CD14-positive monocyte (primary cell): ENCODE data around the gene KIF1B. TPM values are rescaled to one million over a fixed set of nuclear protein-coding genes. Genes with fewer than 3 reads are reported as not detected.

Source experiments
- DNase-seq, 3 donors: peaks; one replicate each; pipeline ENCODE4 v3.0.0-alpha.2; 2011 to 2022
- H2AFZ ChIP-seq: 2 replicates; pipeline ENCODE4 v1.6.0; 2012; ENCODE audit warnings: mild to moderate bottlenecking, low read depth, low read length, inconsistent platforms; ENCODE audit not compliant: insufficient read depth, poor library complexity, severe bottlenecking
- H3K27ac ChIP-seq, 2 donors: 1 replicate in 1 of 2; 2 replicates in 1 of 2; pipeline ENCODE4 v1.5.1; 2012 to 2013; ENCODE audit warnings: low read length in 2 of 2, control low read depth in 1 of 2, inconsistent platforms in 1 of 2, low read depth in 1 of 2, mild to moderate bottlenecking in 1 of 2
- H3K27me3 ChIP-seq, 2 donors: one replicate each; pipeline versions ENCODE4 v1.6.0 to v1.6.1; 2011 to 2013; ENCODE audit warnings: low read length in 2 of 2; ENCODE audit not compliant: control insufficient read depth in 2 of 2, insufficient read depth in 2 of 2
- H3K36me3 ChIP-seq, 2 donors: replicated peaks in 1 of 2; 1 replicate in 1 of 2; 2 replicates in 1 of 2; pipeline versions ENCODE4 v1.5.1 to v1.6.1; 2012 to 2013; ENCODE audit warnings: low read length in 2 of 2, control low read depth in 1 of 2, inconsistent platforms in 1 of 2, mild to moderate bottlenecking in 1 of 2; ENCODE audit not compliant: insufficient read depth in 2 of 2, control insufficient read depth in 1 of 2
- H3K4me1 ChIP-seq, 2 donors: 1 replicate in 1 of 2; 2 replicates in 1 of 2; pipeline versions ENCODE4 v1.5.1 to v1.6.1; 2012 to 2013; ENCODE audit warnings: low read length in 2 of 2, control low read depth in 1 of 2, inconsistent platforms in 1 of 2, mild to moderate bottlenecking in 1 of 2, moderate library complexity in 1 of 2; ENCODE audit not compliant: insufficient read depth in 2 of 2, control insufficient read depth in 1 of 2
- H3K4me2 ChIP-seq: replicated peaks from 2 replicates; pipeline ENCODE3; 2012; ENCODE audit warnings: low read length, moderate library complexity, mild to moderate bottlenecking; ENCODE audit not compliant: poor library complexity, severe bottlenecking; ENCODE audit errors: extremely low read depth
- H3K4me3 ChIP-seq, 3 experiments: fragments of 200-600 bp in 1 of 3; sonication (generic) in 1 of 3; replicated peaks in 1 of 3; 1 replicate in 2 of 3; 2 replicates in 1 of 3; pipeline ENCODE4 v1.5.1; 2011 to 2013; ENCODE audit warnings: low read length in 3 of 3, mild to moderate bottlenecking in 3 of 3, control low read depth in 2 of 3, low read depth in 2 of 3, inconsistent platforms in 1 of 3, moderate library complexity in 1 of 3
- H3K79me2 ChIP-seq: 2 replicates; pipeline ENCODE4 v1.6.0; 2012; ENCODE audit warnings: mild to moderate bottlenecking, control low read depth, inconsistent platforms, low read length, moderate library complexity; ENCODE audit not compliant: insufficient read depth
- H3K9ac ChIP-seq: 2 replicates; pipeline ENCODE4 v1.6.0; 2017; ENCODE audit warnings: low read length, mild to moderate bottlenecking; ENCODE audit not compliant: insufficient read depth, poor library complexity, severe bottlenecking
- H3K9me3 ChIP-seq, 2 donors: replicated peaks in 1 of 2; 1 replicate in 1 of 2; 2 replicates in 1 of 2; pipeline versions ENCODE4 v1.5.1 to v1.6.1; 2012 to 2013; ENCODE audit warnings: low read length in 2 of 2, control low read depth in 1 of 2; ENCODE audit not compliant: control insufficient read depth in 1 of 2, insufficient read depth in 1 of 2
- H4K20me1 ChIP-seq: 2 replicates; pipeline ENCODE4 v1.6.0; 2012; ENCODE audit warnings: mild to moderate bottlenecking, low read length, control low read depth, moderate library complexity; ENCODE audit not compliant: insufficient read depth
- H3K27ac Mint-ChIP-seq, 7 donors: one replicate each; pipeline ENCODE4 v1.8.0; 2020; ENCODE audit warnings: mild to moderate bottlenecking in 7 of 7, mixed read lengths in 7 of 7, moderate library complexity in 6 of 7, inconsistent platforms in 2 of 7
- H3K27me3 Mint-ChIP-seq, 3 donors: one replicate each; pipeline ENCODE4 v1.8.0; 2021 to 2022; ENCODE audit warnings: low read depth in 3 of 3, mild to moderate bottlenecking in 3 of 3, mixed read lengths in 3 of 3, moderate library complexity in 3 of 3, inconsistent platforms in 1 of 3
- H3K36me3 Mint-ChIP-seq, 2 donors: one replicate each; pipeline ENCODE4 v1.8.0; 2020; ENCODE audit warnings: mixed read lengths in 2 of 2, inconsistent platforms in 1 of 2, mild to moderate bottlenecking in 1 of 2
- H3K4me1 Mint-ChIP-seq: one replicate; pipeline ENCODE4 v1.8.0; 2020; ENCODE audit warnings: mild to moderate bottlenecking, mixed read lengths
- H3K4me3 Mint-ChIP-seq, 2 donors: one replicate each; pipeline ENCODE4 v1.8.0; 2020; ENCODE audit warnings: mild to moderate bottlenecking in 2 of 2, mixed read lengths in 2 of 2, moderate library complexity in 1 of 2
- H3K9me3 Mint-ChIP-seq, 7 donors: one replicate each; pipeline ENCODE4 v1.8.0; 2020 to 2022; ENCODE audit warnings: mixed read lengths in 7 of 7, mild to moderate bottlenecking in 6 of 7, moderate library complexity in 6 of 7, inconsistent platforms in 2 of 7
- WGBS: methylation state at CpG from one replicate; pipeline ENCODE4 v1.1.5; 2013; ENCODE audit warnings: missing lambda C conversion rate; ENCODE audit not compliant: insufficient coverage; 5-methylcytosine and 5-hydroxymethylcytosine counted together
- intact Hi-C, 2 donors: fragments of 100-400 bp; cut with micrococcal nuclease; formaldehyde crosslinking; loops; one replicate each; pipeline versions ENCODE4 v1.15.0 to v1.15.1; 2023
- polyA plus RNA-seq, 3 donors: library from polyadenylated mRNA; depleted of rRNA in 1 of 3; unstranded in 2 of 3; stranded (reverse) in 1 of 3; fragments of 300-500 nt in 2 of 3; fragments of >200 nt in 1 of 3; fragmentation: Illumina TruSeq in 2 of 3; gene quantifications; 1 replicate in 2 of 3; 2 replicates in 1 of 3; pipeline ENCODE4 v1.2.3, GENCODE V29; 2012 to 2021
- TF ChIP-seq, protein P1 (sequence below): fragments of 200-600 bp; IDR thresholded peaks from one replicate; pipeline ENCODE4 v1.8.0; 2022; ENCODE audit warnings: antibody characterized with exemption, mild to moderate bottlenecking

The KIF1B gene
- polyA plus RNA-seq, 3 donors, result 3.0 to 7.0 (median 3.3) TPM

DNA sequence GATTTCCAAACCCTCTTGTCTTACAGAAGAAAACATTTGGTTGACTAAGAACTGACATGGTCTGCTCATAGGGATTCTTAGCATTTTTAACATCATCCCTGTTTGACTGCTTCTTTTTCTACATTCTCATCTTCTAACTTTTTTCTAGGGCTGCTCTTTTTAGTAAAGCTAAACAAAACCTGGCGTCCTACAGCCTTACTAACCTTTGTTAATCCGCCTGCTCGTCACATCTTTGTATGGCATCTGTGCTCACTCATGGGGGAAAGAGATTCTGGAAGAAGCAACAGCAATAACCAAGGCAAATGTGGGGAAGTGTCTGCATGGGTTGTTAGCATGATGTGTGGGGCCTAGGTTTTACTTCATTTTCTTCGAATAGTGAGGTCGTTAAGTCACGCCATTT, 92.0 kb downstream of the KIF1B start:
- Mint-ChIP-seq H3K36me3 (peaks cover 45 to 65% of the 10 kb centered on the region in 2 donors), H3K4me1 (peaks cover 13% of the 10 kb centered on the region), H3K27me3 (no peaks in the 10 kb centered on the region), H3K27ac (no peak overlapping the region), H3K9me3 (peaks cover 0 to 2% (median 0%) of the 10 kb centered on the region in 7 donors), H3K4me3 (no peak overlapping the region)
- H3K79me2 ChIP-seq, result peaks cover 4% of the 10 kb centered on the region
- TF ChIP-seq, protein P1, sequence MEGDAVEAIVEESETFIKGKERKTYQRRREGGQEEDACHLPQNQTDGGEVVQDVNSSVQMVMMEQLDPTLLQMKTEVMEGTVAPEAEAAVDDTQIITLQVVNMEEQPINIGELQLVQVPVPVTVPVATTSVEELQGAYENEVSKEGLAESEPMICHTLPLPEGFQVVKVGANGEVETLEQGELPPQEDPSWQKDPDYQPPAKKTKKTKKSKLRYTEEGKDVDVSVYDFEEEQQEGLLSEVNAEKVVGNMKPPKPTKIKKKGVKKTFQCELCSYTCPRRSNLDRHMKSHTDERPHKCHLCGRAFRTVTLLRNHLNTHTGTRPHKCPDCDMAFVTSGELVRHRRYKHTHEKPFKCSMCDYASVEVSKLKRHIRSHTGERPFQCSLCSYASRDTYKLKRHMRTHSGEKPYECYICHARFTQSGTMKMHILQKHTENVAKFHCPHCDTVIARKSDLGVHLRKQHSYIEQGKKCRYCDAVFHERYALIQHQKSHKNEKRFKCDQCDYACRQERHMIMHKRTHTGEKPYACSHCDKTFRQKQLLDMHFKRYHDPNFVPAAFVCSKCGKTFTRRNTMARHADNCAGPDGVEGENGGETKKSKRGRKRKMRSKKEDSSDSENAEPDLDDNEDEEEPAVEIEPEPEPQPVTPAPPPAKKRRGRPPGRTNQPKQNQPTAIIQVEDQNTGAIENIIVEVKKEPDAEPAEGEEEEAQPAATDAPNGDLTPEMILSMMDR, result no peak
- intact Hi-C loops, result no loop called here
- H3K4me2 ChIP-seq, result no peak overlapping the region
- no peak overlapping the region for H2AFZ ChIP-seq
- H3K27me3 ChIP-seq, result no peaks in the 10 kb centered on the region
- peaks cover 0 to 16% of the 10 kb centered on the region in 2 donors for H3K4me1 ChIP-seq
- WGBS, result 100% methylated on average over 2 of the region's 6 CpGs
- DNase-seq, result no peak
- H3K4me3 ChIP-seq, result no peak overlapping the region
- peaks cover 31 to 69% of the 10 kb centered on the region in 2 donors for H3K36me3 ChIP-seq
- no peak overlapping the region for H3K9ac ChIP-seq
- no peaks in the 10 kb centered on the region for H3K9me3 ChIP-seq
- H4K20me1 ChIP-seq, result no peaks in the 10 kb centered on the region
- no peak overlapping the region for H3K27ac ChIP-seq

- Histone ChIP-seq H3K4me3 (no peak overlapping the region), H3K79me2 (peaks cover 4% of the 10 kb centered on the region), H3K4me1 (peaks cover 0 to 11% of the 10 kb centered on the region in 2 donors), H3K9me3 (no peaks in the 10 kb centered on the region), H3K27me3 (no peaks in the 10 kb centered on the region), H4K20me1 (no peaks in the 10 kb centered on the region), H3K36me3 (peaks cover 26 to 72% of the 10 kb centered on the region in 2 donors), H2AFZ (no peak overlapping the region), H3K9ac (no peak overlapping the region), H3K4me2 (no peak overlapping the region), H3K27ac (no peak overlapping the region)
- TF ChIP-seq, protein P1, result no peak
- intact Hi-C loops, result no loop called here
- Mint-ChIP-seq H3K9me3 (peaks cover 0 to 2% (median 0%) of the 10 kb centered on the region in 7 donors), H3K4me1 (peaks cover 9% of the 10 kb centered on the region), H3K36me3 (peaks cover 43 to 59% of the 10 kb centered on the region in 2 donors), H3K27me3 (no peaks in the 10 kb centered on the region), H3K4me3 (no peak overlapping the region), H3K27ac (peak overlapping the region in 1 of 7 donors; percentile 31)
- WGBS, result 98% methylated on average over 11 of the region's 11 CpGs
- DNase-seq, result no peak
These were observed 93.9 kb downstream of the KIF1B start for GRCh38 chr1:10304295-10304694.
